Left kidney (tissue), 2 donors: ENCODE results near the gene CLIC6. TPM values are rescaled to one million over a fixed set of nuclear protein-coding genes. Genes with fewer than 3 reads are reported as not detected.

Source experiments
- DNase-seq: peaks from one replicate; pipeline ENCODE4 v3.0.0-alpha.2; 2013
- polyA plus RNA-seq: library from polyadenylated mRNA; unstranded; fragments of 120-200 nt; gene quantifications from one replicate; pipeline ENCODE4 v1.2.1, GENCODE V29; 2013; ENCODE audit not compliant: insufficient read length

CLIC6 gene
- polyA plus RNA-seq, 1 donor, result 2.3 TPM

GRCh38 chr21:34726627-34727337, 58.0 kb downstream of the CLIC6 start:
- DNase-seq, result no peak

GRCh38 chr21:34728479-34728878, 59.7 kb downstream of the CLIC6 start:
- no peak for DNase-seq

DNA sequence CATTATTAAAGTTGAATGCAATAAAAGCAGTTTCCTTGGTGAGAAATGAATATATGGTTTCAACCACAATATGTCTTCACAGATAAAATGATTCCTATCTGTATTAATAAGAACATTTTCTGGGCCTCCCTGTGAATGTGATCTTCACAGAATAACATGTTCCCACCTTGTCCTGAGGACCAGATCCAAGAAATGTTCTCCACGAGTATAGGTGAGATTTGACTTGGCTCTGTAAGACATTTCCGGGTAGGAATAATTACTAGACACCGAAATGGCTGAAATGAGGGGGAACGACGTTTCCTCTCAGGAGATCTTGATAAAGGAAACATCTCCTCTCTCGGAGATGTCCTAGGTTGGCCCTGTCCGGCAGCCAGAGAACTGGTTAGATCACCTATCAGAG, 61.4 kb downstream of the CLIC6 start:
- DNase-seq, result no peak

- no peak for DNase-seq
Observed at GRCh38 chr21:34730756-34731445, 62.1 kb downstream of the CLIC6 start.

- DNase-seq, result no peak
Observed at GRCh38 chr21:34732388-34732821, 63.6 kb downstream of the CLIC6 start.

GRCh38 chr21:34733852-34734251, 65.1 kb downstream of the CLIC6 start:
- no peak for DNase-seq

DNA sequence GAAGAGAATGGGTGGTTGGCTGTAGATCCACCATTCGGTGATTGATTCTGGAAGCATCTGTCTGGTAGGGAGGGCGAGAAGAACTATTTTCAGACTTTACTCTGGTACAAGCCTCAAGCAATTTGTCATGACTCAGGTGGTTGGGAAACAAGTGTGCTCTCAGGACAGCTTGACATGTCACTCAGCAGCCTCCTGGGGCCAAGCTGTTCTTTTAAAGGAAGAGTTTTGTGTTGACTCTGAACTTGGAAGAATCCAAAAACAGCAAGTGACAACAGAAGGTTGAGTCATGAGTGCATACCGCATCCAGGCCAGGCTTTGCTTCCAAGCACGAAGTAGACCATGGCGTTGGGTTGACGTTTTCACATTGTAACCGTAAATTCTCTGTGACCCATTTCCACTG, 65.9 kb downstream of the CLIC6 start:
- no peak for DNase-seq

DNA sequence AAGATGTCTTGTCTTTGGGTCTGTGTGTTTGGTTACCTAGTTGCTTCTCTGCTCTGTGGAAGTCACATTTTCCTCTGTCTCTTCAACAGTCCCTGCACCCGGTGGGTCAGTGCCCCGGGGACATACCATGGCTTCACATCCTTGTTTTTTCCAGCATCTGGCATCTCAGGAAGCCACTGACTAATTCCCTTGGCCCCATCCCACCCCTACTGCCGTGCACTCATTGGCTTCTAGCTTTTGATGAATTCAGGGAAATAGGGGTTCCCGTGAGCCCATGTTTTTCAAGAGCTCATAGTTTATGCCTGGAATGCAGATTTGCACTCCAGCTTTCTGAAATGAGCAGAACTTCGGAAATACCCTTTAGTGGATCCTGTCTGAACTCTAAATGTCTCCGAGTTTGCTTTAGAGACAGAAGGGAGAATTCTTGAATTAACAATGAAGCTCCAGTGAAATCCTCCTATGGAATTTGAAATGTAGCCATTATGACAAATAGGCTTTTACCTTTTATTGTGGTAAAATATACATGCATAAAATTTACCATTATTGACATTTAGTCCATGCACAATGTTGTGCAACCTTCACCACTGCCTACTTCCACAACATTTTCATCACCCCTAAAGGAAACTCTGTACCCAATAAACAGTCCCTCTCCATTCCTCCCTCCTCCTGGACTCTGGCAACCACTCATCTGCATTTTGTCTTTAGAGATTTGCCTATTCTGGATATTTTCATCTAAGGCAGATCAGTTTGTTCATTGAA, 67.5 kb downstream of the CLIC6 start:
- no peak for DNase-seq

GRCh38 chr21:34737115-34737514, 68.3 kb downstream of the CLIC6 start:
- no peak for DNase-seq

GRCh38 chr21:34740198-34740597, 71.4 kb downstream of the CLIC6 start:
- no peak for DNase-seq

DNA sequence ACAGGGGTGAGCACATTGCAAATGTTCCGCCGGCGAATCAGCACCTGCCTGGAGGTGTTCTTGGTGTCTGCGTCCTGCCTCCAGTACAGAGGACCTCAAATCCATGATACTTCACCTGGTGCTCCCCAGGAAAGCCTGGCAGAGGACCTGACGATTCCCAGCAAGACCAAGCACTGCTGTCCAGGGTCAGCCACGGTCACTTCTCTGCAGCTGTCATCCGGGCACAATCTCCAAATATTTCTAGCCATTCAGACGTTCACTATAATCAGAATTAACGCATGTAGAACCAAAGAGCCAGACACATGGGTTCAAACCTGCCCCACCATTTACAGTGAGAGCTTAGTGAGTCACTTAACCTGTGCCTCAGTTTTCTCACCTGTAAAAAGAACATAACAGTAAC, 74.5 kb downstream of the CLIC6 start:
- no peak for DNase-seq

GRCh38 chr21:34743831-34744230, 75.0 kb downstream of the CLIC6 start:
- no peak for DNase-seq

DNA sequence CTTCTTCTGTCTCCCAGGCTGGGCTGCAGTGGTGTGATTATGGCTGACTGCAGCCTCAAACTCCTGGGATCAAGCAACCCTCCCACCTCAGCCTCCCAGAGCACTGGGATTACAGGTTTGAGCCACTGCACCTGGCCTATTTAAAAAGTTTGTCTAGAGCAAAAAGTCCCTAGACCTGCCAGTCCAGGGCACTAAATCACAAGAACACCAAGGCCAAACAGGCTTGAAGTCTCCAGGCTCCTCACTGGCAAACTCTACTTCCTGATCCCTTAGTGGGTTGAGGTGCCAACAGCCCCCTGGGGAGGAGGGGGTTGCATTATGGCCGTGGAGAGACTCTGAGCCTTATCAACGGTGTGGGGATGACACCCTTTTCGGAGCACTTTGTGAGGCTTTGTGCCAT, 76.0 kb downstream of the CLIC6 start:
- DNase-seq, result no peak

GRCh38 chr21:34745557-34746255, 76.9 kb downstream of the CLIC6 start:
- peak; percentile 73 for DNase-seq

DNA sequence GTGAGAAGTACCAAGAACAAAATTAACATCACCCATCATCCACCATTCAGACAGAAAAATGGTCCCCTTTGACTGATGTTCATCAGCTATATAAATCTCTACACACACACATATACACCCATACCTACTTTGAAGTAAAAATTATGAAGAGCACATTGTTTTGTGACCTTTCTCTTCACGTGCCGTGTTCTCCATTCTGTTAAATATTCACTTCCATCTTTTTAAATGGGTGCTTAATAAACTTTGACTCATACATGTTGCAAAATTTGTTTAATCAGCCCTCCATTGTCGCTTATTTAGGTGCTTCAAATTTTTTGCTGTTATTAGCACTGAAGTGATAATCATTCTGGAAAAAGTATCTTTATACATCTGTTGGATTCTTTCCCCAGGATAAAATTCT, 80.1 kb downstream of the CLIC6 start:
- DNase-seq, result no peak

DNA sequence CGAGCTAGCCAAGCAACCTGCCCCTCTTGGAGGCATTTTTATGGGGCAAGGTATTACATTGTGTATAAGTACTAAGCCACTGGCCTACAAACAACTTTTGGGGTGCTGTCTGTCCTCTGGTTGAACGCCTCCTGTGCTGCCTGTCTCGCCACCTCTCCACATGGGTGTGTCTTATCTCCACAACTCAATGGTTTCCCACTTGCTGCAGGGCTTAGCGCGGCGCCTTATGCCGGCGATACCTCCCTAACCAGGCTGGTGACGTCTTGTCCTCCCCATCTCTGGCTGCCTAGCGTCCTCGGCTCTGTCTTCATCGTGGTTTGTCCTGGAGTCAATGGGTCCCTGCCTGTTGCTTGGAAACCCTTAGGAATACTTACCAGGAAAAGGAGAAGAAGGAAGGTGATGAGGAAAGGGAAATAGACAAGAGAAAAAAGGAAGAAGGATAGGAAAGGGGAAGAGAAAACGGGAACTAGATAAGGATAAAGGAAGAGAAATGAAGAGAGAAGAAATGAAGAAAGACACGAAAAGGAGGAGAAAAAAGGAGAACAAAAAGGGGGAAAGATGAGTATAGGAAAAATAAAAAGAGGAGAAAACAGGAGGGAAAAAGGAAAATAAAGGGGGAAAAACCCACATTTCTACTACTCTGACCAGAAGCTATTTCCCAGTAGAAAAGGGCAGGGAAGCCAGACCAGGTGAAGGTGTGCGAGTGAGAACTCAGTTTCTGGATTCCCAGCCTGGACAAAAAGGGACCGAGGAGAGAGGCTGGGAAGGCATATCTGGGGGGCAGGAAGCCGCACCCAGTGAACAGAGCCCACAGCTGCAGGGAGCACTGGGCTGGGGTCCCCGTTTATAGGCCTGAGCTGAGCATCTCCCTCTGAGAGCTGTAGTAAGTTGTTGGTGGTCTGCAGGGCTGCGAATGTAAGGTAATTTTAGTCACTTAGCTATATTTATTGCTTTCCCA, 86.2 kb downstream of the CLIC6 start:
- DNase-seq, result no peak

- no peak for DNase-seq
Observed at GRCh38 chr21:34761758-34762330, 93.0 kb downstream of the CLIC6 start.

GRCh38 chr21:34762786-34763185, 94.0 kb downstream of the CLIC6 start:
- no peak for DNase-seq

DNA sequence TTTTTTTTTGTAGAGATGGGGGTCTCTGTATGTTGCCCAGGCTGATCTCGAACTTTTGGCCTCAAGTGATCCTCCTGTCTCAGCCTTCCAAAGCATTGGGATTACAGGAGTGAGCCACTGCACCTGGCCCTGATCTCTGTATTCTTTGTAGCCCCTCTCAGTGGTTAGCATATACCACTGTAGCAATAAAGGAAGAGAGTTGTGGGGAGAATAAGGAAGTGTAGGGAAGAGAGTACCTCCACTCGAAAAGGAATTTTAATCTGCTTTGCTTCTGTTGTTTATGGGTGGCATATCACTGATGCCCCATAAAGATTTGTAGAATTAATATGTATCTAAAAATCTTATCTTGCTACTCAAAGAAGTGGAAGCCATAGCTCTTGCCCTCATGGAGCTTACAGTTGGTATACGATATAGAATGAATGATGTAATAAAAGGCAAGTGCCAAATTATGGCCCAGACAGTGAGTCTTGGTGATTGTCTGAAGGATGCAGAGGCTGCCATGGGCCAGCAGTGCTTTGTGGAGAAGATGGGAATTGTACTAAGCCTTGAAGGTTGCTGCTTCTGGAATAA, 96.0 kb downstream of the CLIC6 start:
- no peak for DNase-seq

GRCh38 chr21:34765619-34766018, 96.8 kb downstream of the CLIC6 start:
- DNase-seq, result no peak

DNA sequence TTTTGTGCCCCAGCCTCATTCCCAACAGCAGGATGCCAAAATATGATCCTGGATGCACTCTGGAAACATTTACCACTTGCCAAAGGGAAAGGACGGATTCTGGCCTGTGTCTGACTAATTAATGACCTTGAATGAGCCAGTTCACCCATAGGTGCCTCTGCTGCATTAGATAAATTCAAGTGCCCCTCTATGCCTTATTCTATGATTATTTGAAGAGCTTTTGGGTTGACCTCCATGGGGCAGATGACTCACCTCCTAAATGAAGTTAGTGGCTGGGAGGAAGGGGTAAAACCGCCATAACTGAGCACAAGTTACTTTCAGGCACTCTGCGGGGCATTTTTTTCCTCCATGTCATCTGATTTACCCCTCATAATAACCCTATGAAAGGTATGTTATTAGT, 98.1 kb downstream of the CLIC6 start:
- DNase-seq, result no peak
